Nephron progenitor cell (in vitro differentiated cells): ENCODE measurements around the gene SLC6A20.

Experiments
- DNase-seq: peaks from one replicate; pipeline ENCODE4 v3.0.0; 2021
- H3K27ac Mint-ChIP-seq: 2 replicates; pipeline ENCODE4 v1.8.0; 2021; ENCODE audit warnings: mild to moderate bottlenecking, moderate library complexity, mixed read lengths
- H3K27me3 Mint-ChIP-seq: 2 replicates; pipeline ENCODE4 v1.8.0; 2021; ENCODE audit warnings: mild to moderate bottlenecking, low read depth, mixed read lengths; ENCODE audit not compliant: poor library complexity
- H3K36me3 Mint-ChIP-seq: 2 replicates; pipeline ENCODE4 v1.8.0; 2021; ENCODE audit warnings: low read depth, mixed read lengths
- H3K4me1 Mint-ChIP-seq: 2 replicates; pipeline ENCODE4 v1.8.0; 2021; ENCODE audit warnings: mixed read lengths
- H3K4me3 Mint-ChIP-seq: 2 replicates; pipeline ENCODE4 v1.8.0; 2021; ENCODE audit warnings: mild to moderate bottlenecking, moderate library complexity, mixed read lengths
- H3K9me3 Mint-ChIP-seq: 2 replicates; pipeline ENCODE4 v1.8.0; 2021; ENCODE audit warnings: mild to moderate bottlenecking, moderate library complexity, mixed read lengths
- CTCF ChIP-seq: fragments of 200-600 bp; sonication (generic); IDR thresholded peaks from 2 replicates; pipeline ENCODE4 v1.5.0; 2021; ENCODE audit warnings: antibody characterized with exemption

Gene SLC6A20

GRCh38 chr3:45742461-45743089, 53.8 kb downstream of the SLC6A20 start:
- DNase-seq, result no peak
- Mint-ChIP-seq H3K36me3 (peaks cover 30% of the 10 kb centered on the region), H3K4me3 (no peak overlapping the region), H3K27ac (no peak overlapping the region), H3K4me1 (no peaks in the 10 kb centered on the region), H3K27me3 (no peaks in the 10 kb centered on the region), H3K9me3 (no peaks in the 10 kb centered on the region)
- TF ChIP-seq CTCF, result no peak

GRCh38 chr3:45741742-45742460, 54.4 kb downstream of the SLC6A20 start:
- no peak for DNase-seq
- peaks cover under 1% of the 10 kb centered on the region for H3K27me3 Mint-ChIP-seq
- H3K9me3 Mint-ChIP-seq, result no peaks in the 10 kb centered on the region
- H3K36me3 Mint-ChIP-seq, result peaks cover 30% of the 10 kb centered on the region
- no peak overlapping the region for H3K27ac Mint-ChIP-seq
- no peak for TF ChIP-seq CTCF
- H3K4me1 Mint-ChIP-seq, result no peaks in the 10 kb centered on the region
- no peak overlapping the region for H3K4me3 Mint-ChIP-seq

- peaks cover 30% of the 10 kb centered on the region for H3K36me3 Mint-ChIP-seq
- peaks cover 2% of the 10 kb centered on the region for H3K27me3 Mint-ChIP-seq
- H3K27ac Mint-ChIP-seq, result no peak overlapping the region
- no peak overlapping the region for H3K4me3 Mint-ChIP-seq
- DNase-seq, result no peak
- H3K4me1 Mint-ChIP-seq, result no peaks in the 10 kb centered on the region
- no peaks in the 10 kb centered on the region for H3K9me3 Mint-ChIP-seq
- no peak for TF ChIP-seq CTCF
Observed at GRCh38 chr3:45741247-45741646, 55.1 kb downstream of the SLC6A20 start.

- peaks cover 37% of the 10 kb centered on the region for H3K36me3 Mint-ChIP-seq
- no peak overlapping the region for H3K4me3 Mint-ChIP-seq
- no peak overlapping the region for H3K27ac Mint-ChIP-seq
- TF ChIP-seq CTCF, result no peak
- H3K4me1 Mint-ChIP-seq, result no peaks in the 10 kb centered on the region
- peaks cover 2% of the 10 kb centered on the region for H3K27me3 Mint-ChIP-seq
- no peaks in the 10 kb centered on the region for H3K9me3 Mint-ChIP-seq
- no peak for DNase-seq
Observed at GRCh38 chr3:45739991-45740390, 56.3 kb downstream of the SLC6A20 start.

GRCh38 chr3:45737234-45737633, 59.1 kb downstream of the SLC6A20 start:
- Mint-ChIP-seq H3K9me3 (no peaks in the 10 kb centered on the region), H3K27me3 (peaks cover 2% of the 10 kb centered on the region), H3K36me3 (peaks cover 55% of the 10 kb centered on the region), H3K4me3 (no peak overlapping the region), H3K4me1 (no peaks in the 10 kb centered on the region), H3K27ac (no peak overlapping the region)
- no peak for TF ChIP-seq CTCF
- no peak for DNase-seq

- no peak for TF ChIP-seq CTCF
- no peak overlapping the region for H3K4me3 Mint-ChIP-seq
- peaks cover 2% of the 10 kb centered on the region for H3K27me3 Mint-ChIP-seq
- no peak overlapping the region for H3K27ac Mint-ChIP-seq
- no peaks in the 10 kb centered on the region for H3K4me1 Mint-ChIP-seq
- no peaks in the 10 kb centered on the region for H3K9me3 Mint-ChIP-seq
- H3K36me3 Mint-ChIP-seq, result peaks cover 60% of the 10 kb centered on the region
- DNase-seq, result no peak
Observed at GRCh38 chr3:45736707-45737106, 59.6 kb downstream of the SLC6A20 start.
